GM10266 (cell line): ENCODE results near the gene BOLA1.
A peak's percentile ranks its signal among the peaks of the same experiment; 100 is the strongest.
"Not testable (repeated sequence)": the region's sequence is repeated elsewhere in the genome, so short reads cannot be mapped to it uniquely, and the experiment has no call there.

Experiments
- DNase-seq: peaks from one replicate; pipeline ENCODE4 v3.0.0; 2012; ENCODE audit errors: extremely low spot score
- CTCF ChIP-seq: IDR thresholded peaks from 2 replicates; pipeline ENCODE4 v1.5.1; 2012; ENCODE audit warnings: mild to moderate bottlenecking, low read depth; ENCODE audit not compliant: control insufficient read depth, insufficient read depth; ENCODE audit errors: missing control alignments

BOLA1 gene, protein sequence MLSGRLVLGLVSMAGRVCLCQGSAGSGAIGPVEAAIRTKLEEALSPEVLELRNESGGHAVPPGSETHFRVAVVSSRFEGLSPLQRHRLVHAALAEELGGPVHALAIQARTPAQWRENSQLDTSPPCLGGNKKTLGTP

GRCh38 chr1:149899460-149900284 lies at the start of gene BOLA1:
TSS of gene BOLA1 (plus strand) at chr1:149899568. CDS start at chr1:149900060, 492 bp downstream.
- no peak for TF ChIP-seq CTCF

GRCh38 chr1:149849947-149850360 lies 49.4 kb upstream of the BOLA1 start:
- TF ChIP-seq CTCF = no peak
- DNase-seq = no peak

More at GRCh38 chr1:149899460-149900284, at the start of gene BOLA1:
- DNase-seq = peak; percentile 93

DNA sequence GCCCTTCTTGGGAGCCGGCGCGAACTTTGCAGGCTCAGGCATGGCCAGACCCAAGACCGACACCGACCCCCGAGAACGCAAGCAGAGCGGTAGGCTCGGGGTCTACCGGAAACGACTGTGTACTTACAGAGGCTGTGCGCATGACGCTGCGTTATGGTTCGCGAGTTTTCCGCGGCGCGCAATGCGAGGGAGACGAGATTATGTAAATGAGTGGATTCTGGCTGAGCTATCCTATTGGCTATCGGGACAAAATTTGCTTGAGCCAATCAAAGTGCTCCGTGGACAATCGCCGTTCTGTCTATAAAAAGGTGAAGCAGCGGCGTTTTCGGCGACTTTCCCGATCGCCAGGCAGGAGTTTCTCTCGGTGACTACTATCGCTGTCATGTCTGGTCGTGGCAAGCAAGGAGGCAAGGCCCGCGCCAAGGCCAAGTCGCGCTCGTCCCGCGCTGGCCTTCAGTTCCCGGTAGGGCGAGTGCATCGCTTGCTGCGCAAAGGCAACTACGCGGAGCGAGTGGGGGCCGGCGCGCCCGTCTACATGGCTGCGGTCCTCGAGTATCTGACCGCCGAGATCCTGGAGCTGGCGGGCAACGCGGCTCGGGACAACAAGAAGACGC lies 48.5 kb upstream of the BOLA1 start:
- DNase-seq = not testable (repeated sequence)

DNA sequence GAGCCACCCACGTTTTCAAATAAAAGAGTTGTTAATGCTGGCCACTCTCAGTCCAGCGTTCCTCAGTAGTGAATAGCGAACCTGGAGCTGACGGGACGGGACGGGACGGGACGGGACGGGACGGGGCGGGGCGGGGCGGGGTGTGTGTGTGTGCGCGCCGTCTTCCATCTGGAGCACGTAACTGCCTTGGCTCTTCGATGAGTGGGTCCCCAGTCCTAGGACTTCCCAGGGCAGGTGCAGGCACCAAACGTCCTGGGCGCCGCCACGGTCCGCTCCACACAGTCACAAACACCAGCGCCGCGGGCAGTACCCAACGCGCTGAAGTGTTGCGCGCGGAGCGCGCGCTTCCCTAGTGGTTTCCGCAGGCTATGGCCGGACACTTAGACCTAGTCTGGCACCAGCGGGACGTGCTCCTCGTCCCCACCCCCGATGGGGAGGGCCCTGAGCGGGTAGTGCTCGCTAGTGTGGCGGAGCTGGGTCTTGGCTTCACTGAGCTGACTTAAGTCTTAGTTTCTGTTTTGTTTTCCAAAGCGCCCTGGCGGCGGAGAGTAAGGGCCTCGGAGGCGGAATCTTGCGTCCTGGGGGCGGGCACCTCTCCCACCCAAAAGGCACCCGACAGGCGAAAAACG lies 47.7 kb upstream of the BOLA1 start:
- not testable (repeated sequence) for DNase-seq

DNA sequence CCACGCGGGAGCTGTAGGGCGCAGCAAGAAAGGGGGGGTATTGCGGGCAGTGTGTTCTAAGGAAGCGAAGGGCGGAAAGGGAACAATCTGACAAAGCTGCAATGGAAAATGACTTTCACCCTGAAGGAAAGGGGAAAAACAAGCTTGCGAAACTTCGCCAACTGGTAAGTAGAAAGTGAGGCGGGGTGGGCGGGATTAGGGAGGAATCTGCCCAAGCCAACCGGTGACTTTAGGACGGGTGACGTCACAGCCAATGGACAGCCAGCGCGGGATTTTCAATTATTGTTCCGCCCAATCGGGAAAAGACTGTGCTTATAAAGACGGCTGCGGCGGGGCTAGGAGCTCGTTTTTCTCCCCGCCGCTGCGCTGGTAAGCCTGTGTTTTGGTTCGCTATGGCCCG lies 47.1 kb upstream of the BOLA1 start:
- DNase-seq = not testable (repeated sequence)

- DNase-seq = not testable (repeated sequence)
Observed at GRCh38 chr1:149860271-149860670, 39.1 kb upstream of the BOLA1 start.

DNA sequence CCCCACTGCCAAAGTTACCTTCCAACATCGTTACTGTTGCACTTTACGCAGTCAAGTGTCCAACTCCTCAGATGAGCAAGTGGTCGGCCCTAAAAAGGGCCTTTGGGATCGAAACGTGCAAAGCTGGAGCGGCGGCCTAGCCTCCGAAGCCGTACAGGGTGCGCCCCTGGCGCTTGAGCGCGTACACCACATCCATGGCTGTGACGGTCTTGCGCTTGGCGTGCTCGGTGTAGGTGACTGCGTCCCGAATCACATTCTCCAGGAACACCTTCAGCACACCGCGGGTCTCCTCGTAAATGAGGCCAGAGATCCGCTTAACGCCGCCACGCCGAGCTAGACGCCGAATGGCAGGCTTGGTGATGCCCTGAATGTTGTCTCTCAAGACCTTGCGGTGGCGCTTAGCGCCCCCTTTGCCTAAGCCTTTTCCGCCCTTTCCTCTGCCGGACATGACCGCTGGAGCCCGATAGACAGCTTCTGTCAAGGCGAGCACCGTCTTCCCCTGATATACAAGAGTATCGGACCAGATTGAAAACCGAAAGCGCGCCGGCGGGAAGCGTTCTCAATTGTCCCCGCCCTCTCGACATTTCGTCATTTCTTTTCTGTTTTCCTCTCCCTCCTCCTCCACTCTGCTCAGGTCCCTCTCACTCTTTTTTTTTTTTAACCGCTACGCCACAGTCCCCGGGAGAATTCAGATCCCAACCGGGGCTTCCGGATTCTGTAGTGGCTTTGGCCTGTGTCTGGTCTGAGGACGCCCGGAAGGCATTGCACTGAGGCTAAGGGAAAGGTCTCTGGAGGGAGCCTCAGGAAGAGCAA lies 38.5 kb upstream of the BOLA1 start:
- DNase-seq = not testable (repeated sequence)

DNA sequence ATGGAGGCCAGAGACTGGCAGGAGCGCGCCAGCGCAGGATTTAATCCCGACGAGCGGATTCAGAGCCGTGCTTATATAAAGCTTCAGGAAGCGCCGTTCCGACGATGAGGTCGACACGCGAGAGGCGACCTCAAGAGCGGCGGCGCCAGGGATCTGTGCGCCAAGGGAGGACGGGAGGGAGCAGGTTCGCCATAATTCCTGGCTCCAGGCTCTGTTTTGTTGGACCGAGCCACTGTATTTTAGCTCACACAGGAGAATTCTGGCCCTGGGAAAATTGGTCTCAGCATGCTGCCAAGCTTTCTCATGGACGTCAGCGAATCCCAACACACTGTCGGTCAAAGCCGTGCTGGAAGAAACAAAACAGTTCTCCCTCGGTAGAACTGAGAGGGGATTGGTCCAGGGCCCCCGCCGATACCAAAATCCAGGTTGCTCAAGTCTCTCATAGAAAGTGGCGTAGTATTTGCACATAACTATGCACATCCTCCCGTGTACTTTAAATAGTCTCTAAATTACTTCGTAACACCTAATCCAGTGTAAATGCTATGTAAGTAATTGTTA lies 37.8 kb upstream of the BOLA1 start:
- not testable (repeated sequence) for DNase-seq

- DNase-seq = not testable (repeated sequence)
Observed at GRCh38 chr1:149866887-149867286, 32.5 kb upstream of the BOLA1 start.

GRCh38 chr1:149873060-149873459 lies 26.3 kb upstream of the BOLA1 start:
- DNase-seq = not testable (repeated sequence)

DNA sequence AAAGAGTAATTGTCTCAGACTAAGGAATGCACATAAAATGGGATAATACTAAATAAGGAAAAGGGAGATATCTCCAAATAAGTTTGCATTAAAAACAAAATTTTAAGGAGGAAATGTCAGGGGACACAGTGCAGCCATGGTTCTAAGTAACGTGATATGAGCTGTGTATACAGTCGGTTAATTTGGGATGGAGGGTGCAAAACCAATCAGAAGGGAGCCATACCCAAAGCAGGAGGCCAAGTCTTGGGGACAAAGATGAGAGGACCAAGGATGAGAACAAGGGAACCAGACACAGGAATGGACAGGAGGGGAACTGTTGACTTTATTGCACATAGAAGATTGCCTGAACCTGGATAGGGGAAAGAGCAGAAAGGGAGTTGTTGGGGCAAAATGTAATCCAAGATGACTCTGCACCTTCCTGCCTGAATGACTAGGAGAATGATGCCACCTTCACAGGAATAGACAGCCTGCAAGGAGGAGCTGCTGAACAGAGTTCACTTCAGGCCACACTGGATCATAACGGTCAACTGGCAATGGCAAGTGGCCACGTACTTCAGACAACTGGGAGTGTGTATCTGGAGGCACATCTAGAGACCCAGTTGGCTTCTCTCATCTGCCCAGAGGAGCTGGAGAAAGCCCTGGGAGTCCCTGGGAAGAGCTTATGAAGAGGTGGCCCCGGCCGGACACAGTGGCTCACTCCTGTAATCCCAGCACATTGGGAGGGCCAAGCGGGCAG lies 22.0 kb upstream of the BOLA1 start:
- DNase-seq = no peak
- TF ChIP-seq CTCF = no peak
